Fibroblast of mammary gland (primary cell): ENCODE data around the gene ITGA4.
A peak's percentile ranks its signal among the peaks of the same experiment; 100 is the strongest.

ENCODE experiments used
- DNase-seq: peaks from one replicate; pipeline ENCODE4 v3.0.0-alpha.2; 2010; ENCODE audit warnings: low read depth
- H3K4me3 ChIP-seq: 2 replicates; pipeline ENCODE4 v1.5.1; 2011; ENCODE audit warnings: low read depth, mild to moderate bottlenecking, low read length, moderate library complexity; ENCODE audit not compliant: control insufficient read depth
- TF ChIP-seq, protein P1 (sequence below): conservative IDR thresholded peaks from 2 replicates; pipeline ENCODE4 v1.5.1; 2011; ENCODE audit warnings: low read depth, low read length, inconsistent platforms; ENCODE audit not compliant: control insufficient read depth, insufficient read depth

The ITGA4 gene

DNA sequence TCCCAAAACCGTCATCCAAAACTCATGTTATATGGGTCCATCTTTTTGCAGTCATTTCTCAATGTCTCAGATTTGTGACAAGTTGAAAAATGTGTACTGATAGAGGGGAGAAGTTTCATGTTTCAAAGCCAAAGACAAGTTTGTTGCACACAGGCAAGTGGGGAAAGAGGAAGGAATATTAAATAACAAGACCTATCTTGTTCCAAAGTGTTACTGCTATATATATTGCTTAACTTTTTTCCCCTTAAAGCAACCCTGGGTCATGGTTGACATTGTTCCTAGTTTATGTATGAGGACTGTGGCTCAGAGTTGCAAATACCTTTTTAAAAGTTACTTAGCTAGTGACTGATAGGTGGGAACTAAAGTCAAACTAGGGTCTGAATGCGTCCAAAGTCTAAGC, 1.7 kb downstream of the ITGA4 start:
- peak overlapping the region; percentile 77 for H3K4me3 ChIP-seq
- TF ChIP-seq, protein P1, sequence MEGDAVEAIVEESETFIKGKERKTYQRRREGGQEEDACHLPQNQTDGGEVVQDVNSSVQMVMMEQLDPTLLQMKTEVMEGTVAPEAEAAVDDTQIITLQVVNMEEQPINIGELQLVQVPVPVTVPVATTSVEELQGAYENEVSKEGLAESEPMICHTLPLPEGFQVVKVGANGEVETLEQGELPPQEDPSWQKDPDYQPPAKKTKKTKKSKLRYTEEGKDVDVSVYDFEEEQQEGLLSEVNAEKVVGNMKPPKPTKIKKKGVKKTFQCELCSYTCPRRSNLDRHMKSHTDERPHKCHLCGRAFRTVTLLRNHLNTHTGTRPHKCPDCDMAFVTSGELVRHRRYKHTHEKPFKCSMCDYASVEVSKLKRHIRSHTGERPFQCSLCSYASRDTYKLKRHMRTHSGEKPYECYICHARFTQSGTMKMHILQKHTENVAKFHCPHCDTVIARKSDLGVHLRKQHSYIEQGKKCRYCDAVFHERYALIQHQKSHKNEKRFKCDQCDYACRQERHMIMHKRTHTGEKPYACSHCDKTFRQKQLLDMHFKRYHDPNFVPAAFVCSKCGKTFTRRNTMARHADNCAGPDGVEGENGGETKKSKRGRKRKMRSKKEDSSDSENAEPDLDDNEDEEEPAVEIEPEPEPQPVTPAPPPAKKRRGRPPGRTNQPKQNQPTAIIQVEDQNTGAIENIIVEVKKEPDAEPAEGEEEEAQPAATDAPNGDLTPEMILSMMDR: no peak
- no peak for DNase-seq

DNA sequence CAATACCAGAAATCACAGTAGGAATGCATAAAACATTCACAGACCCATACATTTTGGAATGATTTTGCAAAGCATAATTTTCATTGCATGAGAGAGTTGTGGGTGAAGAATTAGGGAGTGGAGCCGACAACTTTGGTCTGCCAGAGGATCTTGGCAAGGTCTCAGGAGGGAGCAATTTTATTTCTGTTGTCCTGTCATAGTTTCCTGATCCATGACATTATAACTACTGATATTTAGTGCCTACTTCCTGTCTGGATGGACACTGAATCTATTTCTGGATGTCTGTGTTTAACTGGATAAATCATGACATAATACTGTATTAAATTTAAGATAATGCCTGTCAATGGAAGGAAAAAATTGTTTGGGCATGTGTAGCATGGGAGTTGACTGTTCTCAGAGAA, 2.4 kb downstream of the ITGA4 start:
- TF ChIP-seq, protein P1: no peak
- no peak for DNase-seq
- no peak overlapping the region for H3K4me3 ChIP-seq

DNA sequence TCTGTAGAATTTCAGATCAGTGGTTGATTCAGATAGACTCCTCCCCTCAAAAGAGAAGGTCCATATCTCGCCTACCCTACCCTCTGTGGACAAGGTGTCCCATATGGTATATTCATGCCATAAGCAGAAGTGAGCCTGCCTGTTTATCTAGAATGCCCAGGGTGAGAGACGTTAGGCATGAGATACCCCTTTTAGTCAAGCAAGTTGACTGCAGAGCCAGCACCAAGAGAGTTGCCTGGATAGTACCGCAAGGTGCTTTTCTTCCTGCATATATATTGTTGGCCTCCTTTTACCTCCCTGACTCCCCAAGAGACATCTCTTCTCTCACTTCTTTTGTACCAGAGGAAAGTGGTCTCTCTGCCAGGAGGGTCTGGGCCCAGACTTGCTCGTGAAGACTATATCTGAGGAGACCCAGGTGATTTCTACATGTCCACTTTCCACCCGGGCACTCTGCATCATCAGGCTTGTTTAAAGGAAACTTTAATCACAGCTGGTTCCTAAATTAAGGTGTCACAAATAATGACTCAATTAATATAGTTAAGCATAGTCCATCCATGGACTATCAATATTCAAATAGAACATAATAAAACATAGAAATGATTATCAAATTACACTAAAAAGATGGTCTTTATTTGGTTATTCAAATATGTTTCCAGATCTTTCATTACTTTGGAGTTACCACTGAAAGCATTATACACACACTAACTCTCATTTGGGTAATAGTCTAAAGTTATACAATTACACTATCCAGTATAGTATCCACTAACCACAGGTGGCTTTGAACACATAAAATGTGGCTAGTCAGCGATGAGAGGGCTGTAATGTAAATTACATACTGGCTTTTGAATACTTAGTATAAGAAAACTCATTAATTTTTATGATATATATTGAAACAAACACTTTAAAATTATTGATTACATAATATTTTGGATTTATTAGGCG, 4.1 kb downstream of the ITGA4 start:
- TF ChIP-seq, protein P1: no peak
- DNase-seq: no peak
- H3K4me3 ChIP-seq: no peak overlapping the region

DNA sequence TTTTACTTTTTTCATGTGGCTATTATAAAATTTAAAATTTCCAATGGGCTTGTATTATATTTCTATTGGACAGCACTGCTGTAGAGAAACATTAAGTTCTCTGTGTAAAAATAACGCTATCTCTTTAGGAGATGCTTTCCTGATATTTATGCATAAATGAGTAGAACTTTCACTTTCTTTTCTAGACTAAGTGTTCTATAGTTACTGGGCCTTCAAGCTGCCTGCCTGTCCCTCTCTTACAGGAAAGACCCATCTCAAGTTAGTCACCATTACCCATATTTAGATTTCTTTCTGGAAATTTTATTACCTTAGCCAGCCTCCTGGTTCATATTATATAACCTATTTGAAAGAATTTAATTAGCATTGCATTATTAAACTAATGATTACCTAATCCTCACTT, 4.8 kb downstream of the ITGA4 start:
- H3K4me3 ChIP-seq: no peak overlapping the region
- TF ChIP-seq, protein P1: no peak
- no peak for DNase-seq

DNA sequence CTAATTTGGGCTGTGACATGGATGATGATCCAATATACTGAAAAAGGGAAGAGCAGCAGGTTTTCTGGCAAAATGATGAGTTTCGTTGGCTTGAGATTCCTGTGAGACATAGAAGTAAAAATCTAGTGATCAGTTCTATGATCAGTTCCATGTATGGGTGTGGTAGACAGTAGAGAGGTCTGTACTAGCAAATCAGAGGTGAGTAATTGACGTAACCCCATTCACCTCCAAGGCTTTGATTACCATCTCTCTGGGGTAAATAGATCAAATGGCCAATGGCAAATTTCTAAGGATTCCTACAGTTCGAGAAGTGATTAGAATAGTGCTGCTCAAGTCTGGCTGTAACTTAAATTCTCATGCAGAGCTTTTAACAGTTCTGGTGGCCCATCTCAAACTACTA, 6.4 kb downstream of the ITGA4 start:
- no peak overlapping the region for H3K4me3 ChIP-seq
- TF ChIP-seq, protein P1: no peak
- no peak for DNase-seq

DNA sequence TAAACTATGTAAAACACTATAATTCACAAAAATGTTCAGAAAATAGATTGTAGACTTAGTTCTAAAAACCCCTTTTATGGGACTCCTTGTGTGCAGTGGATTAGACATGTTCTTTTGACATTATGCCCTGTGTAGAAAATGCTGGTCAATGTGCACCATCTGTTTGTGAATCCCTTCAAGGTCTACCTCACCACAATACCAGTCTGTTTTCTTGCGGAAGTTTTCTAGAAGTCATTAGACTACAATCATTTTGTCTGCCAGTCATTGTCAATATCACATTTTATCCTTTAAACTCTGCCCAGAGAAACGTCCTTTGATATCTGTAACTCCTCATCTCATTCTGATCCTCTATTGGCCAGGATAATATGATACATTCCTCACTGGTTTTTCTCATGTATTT, 7.8 kb downstream of the ITGA4 start:
- TF ChIP-seq, protein P1: no peak
- H3K4me3 ChIP-seq: no peak overlapping the region
- no peak for DNase-seq
